HG02884 (cell line): Measurements from ENCODE around the gene ARFGAP3.
A peak's percentile ranks its signal among the peaks of the same experiment; 100 is the strongest.

ENCODE experiments used
- ATAC-seq: cut with Tn5 transposase; IDR thresholded peaks from one replicate; pipeline ENCODE4 v1.9.1; 2021; ENCODE audit warnings: mild to moderate bottlenecking, moderate library complexity; ENCODE audit not compliant: unreplicated experiment

The ARFGAP3 gene

GRCh38 chr22:42856865-42857704 lies at the start of gene ARFGAP3:
Gene ARFGAP3 (minus strand): TSS chr22:42857273. CDS start chr22:42857182, 91 bp downstream.
- peak; percentile 73 for ATAC-seq

GRCh38 chr22:42905702-42906183 lies 48.7 kb upstream of the ARFGAP3 start:
- no peak for ATAC-seq

GRCh38 chr22:42905217-42905616 lies 48.1 kb upstream of the ARFGAP3 start:
- no peak for ATAC-seq

GRCh38 chr22:42904050-42904449 lies 47.0 kb upstream of the ARFGAP3 start:
- no peak for ATAC-seq

- ATAC-seq = no peak
Measured at GRCh38 chr22:42902875-42903510, 45.9 kb upstream of the ARFGAP3 start.

- ATAC-seq = no peak
Measured at GRCh38 chr22:42901790-42902508, 44.9 kb upstream of the ARFGAP3 start.

- no peak for ATAC-seq
Measured at GRCh38 chr22:42897960-42898359, 40.9 kb upstream of the ARFGAP3 start.

- ATAC-seq = no peak
Measured at GRCh38 chr22:42895541-42895981, 38.5 kb upstream of the ARFGAP3 start.

GRCh38 chr22:42895087-42895486 lies 38.0 kb upstream of the ARFGAP3 start:
- ATAC-seq = no peak

- ATAC-seq = no peak
Measured at GRCh38 chr22:42893371-42894150, 36.5 kb upstream of the ARFGAP3 start.

GRCh38 chr22:42892571-42893316 lies 35.7 kb upstream of the ARFGAP3 start:
- no peak for ATAC-seq

- ATAC-seq = no peak
Measured at GRCh38 chr22:42892156-42892555, 35.1 kb upstream of the ARFGAP3 start.

GRCh38 chr22:42891696-42892095 lies 34.6 kb upstream of the ARFGAP3 start:
- no peak for ATAC-seq

GRCh38 chr22:42891008-42891407 lies 33.9 kb upstream of the ARFGAP3 start:
- ATAC-seq = no peak

- ATAC-seq = no peak
Measured at GRCh38 chr22:42889304-42889703, 32.2 kb upstream of the ARFGAP3 start.

GRCh38 chr22:42887523-42888507 lies 30.7 kb upstream of the ARFGAP3 start:
- no peak for ATAC-seq

GRCh38 chr22:42887120-42887519 lies 30.0 kb upstream of the ARFGAP3 start:
- no peak for ATAC-seq

GRCh38 chr22:42885446-42885845 lies 28.4 kb upstream of the ARFGAP3 start:
- ATAC-seq = no peak
